B cell (primary cell): ENCODE measurements around the gene UBE2M. TPM values are rescaled to one million over a fixed set of nuclear protein-coding genes. Genes with fewer than 3 reads are reported as not detected.
A peak's percentile ranks its signal among the peaks of the same experiment; 100 is the strongest.
"Not testable (repeated sequence)": the region's sequence is repeated elsewhere in the genome, so short reads cannot be mapped to it uniquely, and the experiment has no call there.

Experiments
- ATAC-seq: fragments of 200-7000 bp; cut with Tn5 transposase; one replicate; pipeline ENCODE4 v1.10.0; 2021; ENCODE audit warnings: low read depth, mild to moderate bottlenecking, moderate number of reproducible peaks, moderate library complexity
- CTCF ChIA-PET: fragments of 350-600 bp; sonication (Branson Sonifier 250); formaldehyde crosslinking; loops from one replicate; lab custom pipeline; 2021; ENCODE audit warnings: antibody characterized with exemption, inconsistent platforms; lab: Charles Lee
- POLR2A ChIA-PET: fragments of 350-600 bp; sonication (Branson Sonifier 250); formaldehyde crosslinking; loops from one replicate; lab custom pipeline; 2021; ENCODE audit warnings: antibody characterized with exemption; lab: Charles Lee
- DNase-seq: peaks from one replicate; pipeline ENCODE4 v3.0.0; 2013
- H2AFZ ChIP-seq: 2 replicates; pipeline ENCODE4 v1.6.1; 2012; ENCODE audit warnings: mild to moderate bottlenecking, low read depth, low read length; ENCODE audit not compliant: insufficient read depth, poor library complexity, severe bottlenecking
- H3K27ac ChIP-seq, 2 donors: 1 replicate in 1 of 2; 2 replicates in 1 of 2; pipeline ENCODE4 v1.5.1; 2012 to 2013; ENCODE audit warnings: low read length in 2 of 2, mild to moderate bottlenecking in 2 of 2, moderate library complexity in 1 of 2
- H3K27me3 ChIP-seq, 4 experiments: fragments of 200-600 bp in 1 of 4; sonication (generic) in 1 of 4; replicated peaks in 1 of 4; 1 replicate in 2 of 4; 2 replicates in 2 of 4; pipeline versions ENCODE4 v1.6.1 to v1.7.0; 2013 to 2016; ENCODE audit warnings: low read length in 3 of 4, mild to moderate bottlenecking in 2 of 4, mixed read lengths in 1 of 4, moderate library complexity in 1 of 4; ENCODE audit not compliant: insufficient read depth in 4 of 4, control insufficient read depth in 3 of 4; ENCODE audit errors: control extremely low read depth in 1 of 4
- H3K36me3 ChIP-seq, 2 experiments: replicated peaks in 1 of 2; 1 replicate in 1 of 2; 2 replicates in 1 of 2; pipeline versions ENCODE4 v1.6.1 to v1.7.1; 2013; ENCODE audit warnings: low read length in 1 of 2; ENCODE audit not compliant: insufficient read depth in 2 of 2, control insufficient read depth in 1 of 2; ENCODE audit errors: control extremely low read depth in 1 of 2, extremely low read depth in 1 of 2
- H3K4me1 ChIP-seq, 2 donors: fragments of 200-600 bp in 1 of 2; sonication (generic) in 1 of 2; 1 replicate in 1 of 2; 2 replicates in 1 of 2; pipeline versions ENCODE4 v1.5.1 to v1.6.1; 2013 to 2017; ENCODE audit warnings: low read length in 2 of 2; ENCODE audit not compliant: control insufficient read depth in 2 of 2, insufficient read depth in 2 of 2
- H3K4me2 ChIP-seq: replicated peaks from 2 replicates; pipeline ENCODE3; 2012; ENCODE audit warnings: mild to moderate bottlenecking, low read depth, low read length; ENCODE audit not compliant: poor library complexity, severe bottlenecking
- H3K4me3 ChIP-seq, 5 experiments: fragments of 200-600 bp in 1 of 5; sonication (generic) in 1 of 5; 1 replicate in 3 of 5; 2 replicates in 2 of 5; pipeline versions ENCODE4 v1.5.1 to v1.7.0; 2011 to 2016; ENCODE audit warnings: low read length in 4 of 5, mild to moderate bottlenecking in 4 of 5, low read depth in 2 of 5, control low read depth in 1 of 5, moderate library complexity in 1 of 5; ENCODE audit not compliant: insufficient read depth in 1 of 5; ENCODE audit errors: control extremely low read depth in 1 of 5, extremely low read depth in 1 of 5
- H3K79me2 ChIP-seq: fragments of 200-600 bp; sonication (generic); one replicate; pipeline ENCODE4 v1.6.0; 2016; ENCODE audit warnings: low read length; ENCODE audit not compliant: control insufficient read depth, insufficient read depth
- H3K9ac ChIP-seq: fragments of 200-600 bp; sonication (generic); 2 replicates; pipeline ENCODE4 v1.6.1; 2017; ENCODE audit warnings: mild to moderate bottlenecking, low read length, moderate library complexity
- H3K9me3 ChIP-seq, 3 donors: one replicate each; pipeline versions ENCODE4 v1.6.1 to v1.7.1; 2013; ENCODE audit warnings: low read length in 2 of 3; ENCODE audit not compliant: control insufficient read depth in 2 of 3, insufficient read depth in 1 of 3; ENCODE audit errors: control extremely low read depth in 1 of 3
- H4K20me1 ChIP-seq: 2 replicates; pipeline ENCODE4 v1.6.0; 2012; ENCODE audit warnings: mild to moderate bottlenecking, low read length; ENCODE audit not compliant: insufficient read depth, control insufficient read depth, poor library complexity, severe bottlenecking
- H3K27ac Mint-ChIP-seq: one replicate; pipeline ENCODE4 v1.8.0; 2021; ENCODE audit warnings: mixed read lengths
- H3K27me3 Mint-ChIP-seq: one replicate; pipeline ENCODE4 v1.8.0; 2021; ENCODE audit warnings: mixed read lengths
- H3K4me1 Mint-ChIP-seq: one replicate; pipeline ENCODE4 v1.8.0; 2021; ENCODE audit warnings: mixed read lengths
- H3K4me3 Mint-ChIP-seq: one replicate; pipeline ENCODE4 v1.8.0; 2021; ENCODE audit warnings: mixed read lengths
- H3K9me3 Mint-ChIP-seq: one replicate; pipeline ENCODE4 v1.8.0; 2022; ENCODE audit warnings: mixed read lengths; ENCODE audit not compliant: insufficient read depth
- CTCF ChIP-seq: fragments of 200-600 bp; IDR thresholded peaks from one replicate; pipeline ENCODE4 v1.8.0; 2022; ENCODE audit warnings: antibody characterized with exemption, mild to moderate bottlenecking
- EZH2 ChIP-seq: IDR thresholded peaks from 2 replicates; pipeline ENCODE4 v1.6.1; 2012; ENCODE audit warnings: borderline replicate concordance, low read depth, mild to moderate bottlenecking, moderate library complexity, low read length; ENCODE audit not compliant: insufficient read depth, poor library complexity, severe bottlenecking
- WGBS: methylation state at CpG from one replicate; pipeline ENCODE4 v1.1.5; 2013; ENCODE audit warnings: missing lambda C conversion rate; ENCODE audit not compliant: insufficient coverage; 5-methylcytosine and 5-hydroxymethylcytosine counted together
- intact Hi-C: fragments of 100-400 bp; cut with micrococcal nuclease; formaldehyde crosslinking; loops from one replicate; pipeline ENCODE4 v1.10.0; 2022
- polyA minus RNA-seq: library from RNA; depleted of rRNA, polyadenylated mRNA; stranded (reverse); fragments of >200 nt; gene quantifications from 2 replicates; pipeline ENCODE4 v1.2.3, GENCODE V29; 2012
- polyA plus RNA-seq: library from polyadenylated mRNA; depleted of rRNA; stranded (reverse); fragments of >200 nt; gene quantifications from 2 replicates; pipeline ENCODE4 v1.2.3, GENCODE V29; 2012
- total RNA-seq, 2 donors: library from RNA; stranded (reverse); fragments of 120-200 nt in 1 of 2; gene quantifications; 1 replicate in 1 of 2; 2 replicates in 1 of 2; pipeline versions ENCODE4 v1.2.3 to v1.2.4, GENCODE V29; 2013 to 2022

The UBE2M gene
- total RNA-seq (57.2 and 66.1 TPM in 2 replicates), polyA plus RNA-seq (62.5 and 81.7 TPM in 2 replicates), polyA minus RNA-seq (34.3 and 38.6 TPM in 2 replicates)
- total RNA-seq (2013), result 29.3 TPM

GRCh38 chr19:58558066-58558622 is at the start of gene UBE2M:
Gene UBE2M, minus strand, starts transcription at chr19:58558611. Its CDS starts 230 bp downstream, at chr19:58558381.
- peaks cover 43% of the 10 kb centered on the region for H3K79me2 ChIP-seq
- DNase-seq, result no peak
- ChIA-PET POLR2A (interaction anchor here (0.9 to 3.5 kb wide), 4 partner anchors 14 to 253 kb away, joined by 3 to 23 read pairs (median 8); partner anchors contain the start of genes ERVK3-1, MZF1, ZBTB45 and ZNF497), CTCF (interaction anchor here (0.7 kb wide), 1 partner anchor 15 kb away, joined by 3 read pairs; the partner anchor contains the start of gene MZF1)
- peaks cover 45 to 66% of the 10 kb centered on the region in 2 donors for H3K4me1 ChIP-seq
- H3K4me1 Mint-ChIP-seq, result peaks cover 77% of the 10 kb centered on the region
- H3K36me3 ChIP-seq, result peaks cover 4 to 12% of the 10 kb centered on the region in 2 experiments
- intact Hi-C loops, result loop anchor here (1.0 kb wide), 1 partner anchor 196 kb away; the partner anchor contains the start of gene ZNF497
- H4K20me1 ChIP-seq, result peaks cover 10% of the 10 kb centered on the region
- peaks cover 0 to 9% (median 0%) of the 10 kb centered on the region in 3 donors for H3K9me3 ChIP-seq
- peak within 1 kb of the TSS; percentile 90 for H3K9ac ChIP-seq
- H3K4me2 ChIP-seq, result peak within 1 kb of the TSS; percentile 97
- peak within 1 kb of the TSS; percentile 98 for H3K27ac Mint-ChIP-seq
- no peaks in the 10 kb centered on the region for H3K27me3 ChIP-seq
- peak; percentile 1 for ATAC-seq
- H3K9me3 Mint-ChIP-seq, result no peaks in the 10 kb centered on the region
- no peak for TF ChIP-seq EZH2
- TF ChIP-seq CTCF, result no peak
- peak within 1 kb of the TSS; percentile 85 to 98 for H3K27ac ChIP-seq
- H2AFZ ChIP-seq, result peak within 1 kb of the TSS; percentile 89
- under 1% methylated on average over 62 of the region's 62 CpGs for WGBS
- peak within 1 kb of the TSS; percentile 96 for H3K4me3 Mint-ChIP-seq
- H3K27me3 Mint-ChIP-seq, result no peaks in the 10 kb centered on the region
- H3K4me3 ChIP-seq, result peak within 1 kb of the TSS; percentile 76 to 95 (median 85)

GRCh38 chr19:58607213-58607612 is 48.8 kb upstream of the UBE2M start:
- intact Hi-C loops, H3K9me3 Mint-ChIP-seq, H3K9ac ChIP-seq, H3K27me3 Mint-ChIP-seq, H2AFZ ChIP-seq, H4K20me1 ChIP-seq, H3K9me3 ChIP-seq, H3K27me3 ChIP-seq, H3K27ac ChIP-seq, DNase-seq, H3K79me2 ChIP-seq, H3K4me1 Mint-ChIP-seq, POLR2A ChIA-PET, ATAC-seq, H3K4me2 ChIP-seq, H3K4me3 Mint-ChIP-seq, H3K4me3 ChIP-seq, H3K4me1 ChIP-seq, H3K36me3 ChIP-seq, CTCF ChIA-PET, H3K27ac Mint-ChIP-seq: not testable (repeated sequence)
- 91% methylated on average over 18 of the region's 28 CpGs for whole genome bisulfite sequencing
